Measurements from ENCODE around the gene GSTA4. TPM values are rescaled to one million over a fixed set of nuclear protein-coding genes. Genes with fewer than 3 reads are reported as not detected.

The GSTA4 gene
- total and polyA plus RNA-seq, 2 of the 8 experiments (the other 6 are each of a cell fraction or from before 2014, with no cell fraction given) = 13.9 to 21.6 TPM

GRCh38 chr6:52953911-52954839 lies 40.9 kb downstream of the GSTA4 start (continued):
- TF ChIP-seq RFX5 (IDR thresholded peaks at IDR 0.05; ENCODE audit: borderline replicate concordance, low read depth, low read length) (no peak), TAF7 (optimal IDR thresholded peaks at IDR 0.05; ENCODE audit: borderline replicate concordance, low read depth, low read length) (no peak), RNF2 (IDR thresholded peaks at IDR 0.05; ENCODE audit: borderline replicate concordance, low read depth, low read length, missing control alignments, poor library complexity, severe bottlenecking) (no peak), KDM5A (IDR thresholded peaks at IDR 0.05; ENCODE audit: low read length) (no peak), GTF2F1 (IDR thresholded peaks at IDR 0.05; ENCODE audit: borderline replicate concordance, low read depth, low read length) (no peak)
- TF ChIP-seq, protein P1, sequence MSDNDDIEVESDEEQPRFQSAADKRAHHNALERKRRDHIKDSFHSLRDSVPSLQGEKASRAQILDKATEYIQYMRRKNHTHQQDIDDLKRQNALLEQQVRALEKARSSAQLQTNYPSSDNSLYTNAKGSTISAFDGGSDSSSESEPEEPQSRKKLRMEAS (IDR thresholded peaks at IDR 0.05) = no peak

All from H1 (cell line).